GM18526 (cell line): ENCODE results near the gene TMEM190.

Source experiments
- POLR2A ChIP-seq: IDR thresholded peaks from 3 replicates; pipeline ENCODE4 v1.6.1; 2011; ENCODE audit not compliant: insufficient read length; ENCODE audit errors: extremely low read depth

TMEM190 gene

GRCh38 chr19:55419103-55419502 lies 42.5 kb downstream of the TMEM190 start:
- no peak for TF ChIP-seq POLR2A

- TF ChIP-seq POLR2A: no peak
Measured at GRCh38 chr19:55419624-55420236, 43.1 kb downstream of the TMEM190 start.

- no peak for TF ChIP-seq POLR2A
Measured at GRCh38 chr19:55423225-55424005, 46.8 kb downstream of the TMEM190 start.

- no peak for TF ChIP-seq POLR2A
Measured at GRCh38 chr19:55424518-55424917, 47.9 kb downstream of the TMEM190 start.

GRCh38 chr19:55426042-55426441 lies 49.4 kb downstream of the TMEM190 start:
- TF ChIP-seq POLR2A: no peak
